Panc1 (cell line): Measurements from ENCODE around the gene GEMIN7. TPM values are rescaled to one million over a fixed set of nuclear protein-coding genes. Genes with fewer than 3 reads are reported as not detected.

Experiments
- ATAC-seq: fragments of 200-7000 bp; cut with Tn5 transposase; 2 replicates; pipeline ENCODE4 v1.9.1; 2020; ENCODE audit warnings: mild to moderate bottlenecking, moderate library complexity
- BruUV-seq: library from RNA; stranded (reverse); fragments of 400-500 nt; replicated peaks from 2 replicates; lab custom pipeline; 2021; lab: Mats Ljungman, UMichigan
- CTCF ChIA-PET: fragments of 300-600 bp; sonication (Branson Sonifier 250); formaldehyde crosslinking; loops from one replicate; lab custom pipeline; 2022; ENCODE audit warnings: antibody characterized with exemption; lab: Charles Lee
- POLR2A ChIA-PET: fragments of 300-600 bp; sonication (Branson Sonifier 250); formaldehyde crosslinking; loops from one replicate; lab custom pipeline; 2022; ENCODE audit warnings: antibody characterized with exemption; lab: Charles Lee
- DNase-seq: peaks from one replicate; pipeline ENCODE4 v3.0.0-alpha.2; 2010; ENCODE audit warnings: low read depth, low spot score
- H3K27ac ChIP-seq: 2 replicates; pipeline ENCODE4 v1.5.1; 2011; ENCODE audit warnings: mild to moderate bottlenecking, low read length, inconsistent platforms
- H3K27me3 ChIP-seq: fragments of 200-500 bp; sonication (Bioruptor generic); 2 replicates; pipeline ENCODE4 v1.6.0; 2014; ENCODE audit warnings: low read length, inconsistent platforms; ENCODE audit not compliant: control insufficient read depth, insufficient read depth
- H3K36me3 ChIP-seq: fragments of 200-500 bp; sonication (Bioruptor generic); 2 replicates; pipeline ENCODE4 v1.5.1; 2014; ENCODE audit warnings: inconsistent platforms, mild to moderate bottlenecking, low read length, moderate library complexity; ENCODE audit not compliant: control insufficient read depth, insufficient read depth
- H3K4me1 ChIP-seq: 2 replicates; pipeline ENCODE4 v1.5.1; 2011; ENCODE audit warnings: inconsistent platforms, mild to moderate bottlenecking, low read length, moderate library complexity; ENCODE audit not compliant: control insufficient read depth, insufficient read depth
- H3K4me3 ChIP-seq, 2 experiments: 2 replicates each; pipeline ENCODE4 v1.5.1; 2011 to 2012; ENCODE audit warnings: low read depth in 2 of 2, low read length in 2 of 2, mild to moderate bottlenecking in 2 of 2, inconsistent platforms in 1 of 2, moderate library complexity in 1 of 2
- H3K9me3 ChIP-seq: fragments of 200-500 bp; sonication (Bioruptor generic); 2 replicates; pipeline ENCODE4 v1.5.1; 2014; ENCODE audit warnings: low read depth, mild to moderate bottlenecking, inconsistent platforms, low read length, moderate library complexity; ENCODE audit not compliant: control insufficient read depth, insufficient read depth
- CTCF ChIP-seq: fragments of 450-650 bp; IDR thresholded peaks from 2 replicates; pipeline ENCODE4 v1.5.1; 2017; ENCODE audit warnings: mild to moderate bottlenecking
- POLR2AphosphoS5 ChIP-seq: IDR thresholded peaks from 2 replicates; pipeline ENCODE4 v1.6.1; 2012; ENCODE audit warnings: mild to moderate bottlenecking, low read depth, low read length, moderate library complexity
- REST ChIP-seq, 2 experiments: IDR thresholded peaks; 2 replicates each; pipeline ENCODE4 v1.6.1; 2011 to 2012; ENCODE audit warnings: low read depth in 2 of 2, control low read depth in 1 of 2, low read length in 1 of 2, mild to moderate bottlenecking in 1 of 2, moderate library complexity in 1 of 2; ENCODE audit not compliant: insufficient read depth in 1 of 2
- SIN3A ChIP-seq: IDR thresholded peaks from 2 replicates; pipeline ENCODE4 v1.6.1; 2012; ENCODE audit warnings: low read depth, mild to moderate bottlenecking, low read length, moderate library complexity, borderline replicate concordance; ENCODE audit not compliant: insufficient read depth
- TCF7L2 ChIP-seq: IDR thresholded peaks from 2 replicates; pipeline ENCODE4 v1.6.1; 2011; ENCODE audit warnings: mild to moderate bottlenecking, low read depth, low read length, inconsistent platforms
- in situ Hi-C: cut with HindIII; loops from 2 replicates; pipeline ENCODE4 v1.10.0; 2016; ENCODE audit warnings: low sequenced_read_pairs, low pct_unique_long_range_greater_than_20kb
- intact Hi-C: fragments of 100-400 bp; cut with micrococcal nuclease; formaldehyde crosslinking; loops from one replicate; pipeline ENCODE4 v1.10.0; 2022; ENCODE audit not compliant: unreplicated experiment
- total RNA-seq: library from RNA; stranded (reverse); gene quantifications from one replicate; pipeline ENCODE4 v1.2.1, GENCODE V29; 2021; ENCODE audit not compliant: unreplicated experiment

GEMIN7 gene
- total RNA-seq, 1 experiment from 2014 or later, result 29.5 TPM

- TF ChIP-seq SIN3A, result no peak
- TF ChIP-seq CTCF, result no peak
- TF ChIP-seq REST (IDR thresholded peaks at IDR 0.05; ENCODE audit: insufficient read depth in 1 of 2, low read depth in 2 of 2, low read length in 1 of 2), result no peak
- no peak for TF ChIP-seq POLR2AphosphoS5
- no peak for TF ChIP-seq TCF7L2
- in situ Hi-C loops (no loop called here), intact Hi-C loops (no loop called here)
- H3K4me3 ChIP-seq, result no peak overlapping the region
- POLR2A ChIA-PET, result no interaction called here
- no TSS peak for BruUV-seq
- H3K27me3 ChIP-seq, result no peaks in the 10 kb centered on the region
- no peaks in the 10 kb centered on the region for H3K9me3 ChIP-seq
- DNase-seq (no peak), ATAC-seq (no peak)
- H3K27ac ChIP-seq, result no peak overlapping the region
- CTCF ChIA-PET, result no interaction called here
- no peaks in the 10 kb centered on the region for H3K4me1 ChIP-seq
- no peaks in the 10 kb centered on the region for H3K36me3 ChIP-seq
Observed at GRCh38 chr19:45061965-45062364, 17.1 kb upstream of the GEMIN7 start.

- in situ Hi-C loops (no loop called here), intact Hi-C loops (no loop called here)
- TF ChIP-seq CTCF, result no peak
- TF ChIP-seq REST (IDR thresholded peaks at IDR 0.05; ENCODE audit: insufficient read depth in 1 of 2, low read depth in 2 of 2, low read length in 1 of 2), result no peak
- TF ChIP-seq POLR2AphosphoS5, result no peak
- TF ChIP-seq TCF7L2, result no peak
- no peak for TF ChIP-seq SIN3A
- Histone ChIP-seq H3K4me1 (no peaks in the 10 kb centered on the region), H3K9me3 (no peaks in the 10 kb centered on the region), H3K4me3 (no peak overlapping the region), H3K36me3 (no peaks in the 10 kb centered on the region), H3K27ac (no peak overlapping the region), H3K27me3 (no peaks in the 10 kb centered on the region)
- ChIA-PET CTCF (no interaction called here), POLR2A (no interaction called here)
- ATAC-seq, result no peak
- BruUV-seq, result no TSS peak
- no peak for DNase-seq
Observed at GRCh38 chr19:45063851-45064801, 14.9 kb upstream of the GEMIN7 start.
